Activated T-helper 1 cell treated with Interleukin-2 at 50 U/mL for 16 hours (primary cell): ENCODE measurements around the gene TBC1D2.

ENCODE experiments used
- DNase-seq: peaks from one replicate; pipeline ENCODE4 v3.0.0-alpha.2; 2020; ENCODE audit warnings: low read depth

The TBC1D2 gene

GRCh38 chr9:98236901-98237487 lies 18.5 kb downstream of the TBC1D2 start:
- DNase-seq: no peak

- DNase-seq: no peak
Measured at GRCh38 chr9:98235126-98235525, 20.3 kb downstream of the TBC1D2 start.

DNA sequence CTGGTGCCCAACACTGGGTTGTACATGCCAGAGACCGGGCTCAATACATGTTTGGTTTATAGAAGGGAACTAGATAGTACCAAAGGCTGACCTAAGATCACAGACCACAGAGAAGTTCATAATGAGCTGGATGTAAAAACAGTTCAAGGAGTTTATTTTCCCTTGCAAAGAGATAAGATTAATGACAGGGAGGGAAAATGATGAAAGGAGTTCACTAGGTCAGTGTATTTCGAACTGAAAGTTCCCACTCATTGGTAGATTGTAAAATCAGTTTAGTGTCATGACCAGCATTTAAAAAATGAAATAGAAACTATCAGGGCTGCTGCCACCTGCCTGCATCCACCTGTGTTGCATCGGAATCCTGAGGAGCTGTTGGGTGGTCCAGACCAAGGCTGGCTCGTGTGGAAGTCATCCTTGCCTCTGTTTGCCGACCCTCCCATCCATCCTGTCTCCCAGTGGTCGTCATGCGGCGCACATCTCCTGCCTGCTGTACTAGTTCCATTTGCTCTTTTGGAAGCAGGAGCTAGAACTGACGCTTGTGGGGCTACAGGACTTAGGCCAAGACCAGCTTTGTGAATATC lies 21.1 kb downstream of the TBC1D2 start:
- DNase-seq: no peak

- DNase-seq: no peak
Measured at GRCh38 chr9:98232926-98233325, 22.5 kb downstream of the TBC1D2 start.

DNA sequence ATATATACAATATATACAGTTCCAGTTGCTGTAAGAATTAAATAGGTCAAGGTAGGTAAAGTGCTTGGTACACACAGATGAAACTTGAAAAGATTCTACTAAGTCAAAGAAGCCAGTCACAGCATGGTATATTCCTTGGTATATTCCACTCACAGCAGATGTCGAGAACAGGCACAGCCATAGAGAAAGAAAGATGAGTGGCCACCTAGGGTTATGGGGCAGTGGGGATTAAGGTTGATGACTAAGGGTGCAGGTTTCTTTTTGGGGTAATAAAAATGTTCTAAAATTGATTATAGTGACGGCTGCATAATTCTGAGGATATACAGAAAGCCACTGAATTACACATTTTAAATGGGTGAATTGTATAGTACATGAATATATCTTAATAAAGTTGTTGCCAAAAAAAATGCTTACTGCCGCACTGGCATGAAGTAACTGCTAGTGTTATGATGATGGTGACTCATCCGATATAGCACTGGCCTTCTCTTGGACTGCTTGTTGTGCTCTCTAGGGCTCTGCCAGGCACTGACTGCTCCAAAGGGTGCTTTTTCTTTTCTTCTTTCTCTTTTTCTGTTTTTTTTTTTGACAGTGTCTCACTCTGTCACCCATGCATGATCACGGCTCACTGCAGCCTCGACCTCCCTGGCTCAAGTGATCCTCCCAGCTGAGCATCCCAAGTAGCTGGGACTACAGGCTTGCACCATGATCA lies 23.5 kb downstream of the TBC1D2 start:
- DNase-seq: no peak

DNA sequence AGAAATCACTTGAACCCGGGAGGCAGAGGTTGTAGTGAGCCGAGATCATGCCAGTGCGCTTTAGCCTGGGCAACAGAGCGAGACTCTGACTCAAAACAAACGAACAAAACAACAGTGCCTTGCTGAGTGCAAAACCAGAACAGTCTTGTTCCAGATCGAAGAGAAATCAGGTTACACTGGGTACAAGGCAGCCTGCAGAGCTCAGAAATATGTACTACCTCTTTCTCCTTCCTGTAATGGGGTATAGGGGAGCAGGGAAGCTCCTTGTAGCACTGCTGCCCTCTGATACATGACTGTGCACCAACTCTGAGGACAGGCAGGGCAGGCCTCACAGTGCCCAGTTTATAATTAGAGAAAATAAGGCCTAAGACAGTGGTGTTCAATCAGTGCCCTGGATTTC lies 24.7 kb downstream of the TBC1D2 start:
- no peak for DNase-seq

GRCh38 chr9:98230304-98230703 lies 25.1 kb downstream of the TBC1D2 start:
- DNase-seq: no peak

DNA sequence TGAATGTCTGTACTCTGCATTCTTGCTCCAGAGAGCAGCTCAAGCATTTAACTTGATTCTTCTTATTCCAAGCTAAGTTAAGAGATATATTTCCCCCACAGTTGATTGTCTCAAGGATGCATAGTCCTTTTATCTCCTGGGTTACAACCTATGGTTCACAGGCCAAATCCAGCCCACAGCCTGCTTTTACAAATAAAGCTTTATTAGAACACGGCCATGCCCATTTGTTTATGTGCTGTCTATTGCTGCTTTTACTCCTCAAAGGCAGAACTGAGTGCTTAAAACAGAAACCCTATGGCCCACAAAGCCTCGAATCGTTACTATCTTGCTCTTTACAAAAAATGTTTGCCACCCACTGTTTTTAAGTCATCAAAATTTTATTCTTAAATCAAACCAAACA lies 25.8 kb downstream of the TBC1D2 start:
- DNase-seq: no peak

GRCh38 chr9:98229090-98229395 lies 26.4 kb downstream of the TBC1D2 start:
- DNase-seq: no peak

DNA sequence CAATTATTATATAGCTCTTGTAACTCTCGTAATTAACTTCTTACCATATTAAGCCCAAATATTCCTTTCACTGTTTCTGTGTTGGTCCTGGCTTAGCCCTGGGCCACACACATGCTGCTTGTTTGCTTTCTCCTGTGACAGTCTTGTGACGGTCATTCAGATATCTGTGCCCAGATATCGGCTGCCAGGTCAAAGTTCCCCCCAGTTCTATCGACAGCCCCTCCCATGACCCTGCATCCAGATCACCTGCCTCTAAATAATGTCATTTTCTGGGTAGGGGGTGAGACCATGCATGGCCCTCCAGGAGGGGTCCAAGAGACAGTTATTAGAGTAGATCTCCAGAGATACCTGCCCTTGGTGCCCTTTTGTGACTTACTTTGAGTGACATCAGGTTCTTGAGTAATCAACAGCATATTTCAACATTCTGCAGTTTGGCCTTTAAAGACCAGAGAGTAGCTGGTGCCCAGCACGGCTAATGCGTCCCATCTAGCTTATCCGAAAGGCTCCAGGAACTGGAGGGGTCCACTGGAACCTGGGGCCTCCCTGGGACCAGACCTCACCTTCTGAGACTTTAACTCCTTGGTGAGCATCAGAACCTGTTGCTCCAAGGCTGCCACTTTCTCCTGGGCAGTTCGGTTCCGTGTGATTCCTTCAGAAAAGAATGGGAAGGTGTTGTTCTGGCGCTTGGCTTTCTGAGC lies 26.9 kb downstream of the TBC1D2 start:
- DNase-seq: no peak

GRCh38 chr9:98227883-98228282 lies 27.6 kb downstream of the TBC1D2 start:
- DNase-seq: no peak

GRCh38 chr9:98226957-98227356 lies 28.5 kb downstream of the TBC1D2 start:
- DNase-seq: no peak

DNA sequence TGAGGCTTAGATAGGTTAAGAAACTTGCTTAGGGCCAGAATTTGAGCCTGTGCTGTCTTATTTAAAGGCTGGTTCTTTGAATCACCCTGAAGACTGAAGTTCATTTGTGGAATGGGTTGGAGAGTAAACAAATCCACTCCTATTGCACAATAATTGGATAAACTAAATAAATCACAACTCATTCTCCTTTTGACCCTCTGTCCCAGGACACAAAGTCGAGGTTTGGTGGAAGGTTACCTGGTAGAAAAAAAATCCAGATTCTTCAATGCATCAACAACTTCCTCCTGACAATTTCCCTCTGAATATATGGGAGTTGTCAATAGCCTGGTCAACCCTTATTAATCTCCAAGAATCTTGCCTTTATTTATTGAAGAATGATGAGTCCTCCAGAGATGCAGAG lies 28.9 kb downstream of the TBC1D2 start:
- DNase-seq: no peak

DNA sequence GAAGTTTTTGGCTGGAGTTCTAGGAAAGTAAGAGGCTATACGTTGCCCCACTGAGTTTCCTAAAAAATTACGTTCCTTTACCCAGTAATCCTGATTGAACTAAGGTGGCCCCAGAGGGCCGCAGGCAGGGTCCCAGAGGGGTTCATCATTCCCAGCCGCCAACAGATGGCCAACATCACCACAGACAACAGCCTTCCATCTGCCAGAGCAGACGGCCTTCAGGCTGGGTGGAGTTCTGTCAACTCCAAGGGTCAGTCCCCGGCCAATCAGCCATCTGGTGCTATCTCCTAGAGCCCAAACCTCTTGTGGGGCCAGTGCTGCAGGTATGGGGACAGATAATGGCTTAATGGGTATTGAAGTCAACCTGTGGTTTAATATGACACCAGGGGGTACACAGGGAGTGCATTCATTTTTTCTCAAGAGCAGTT lies 30.4 kb downstream of the TBC1D2 start:
- DNase-seq: no peak

GRCh38 chr9:98222885-98223691 lies 32.4 kb downstream of the TBC1D2 start:
- DNase-seq: no peak

- DNase-seq: no peak
Measured at GRCh38 chr9:98220911-98221310, 34.5 kb downstream of the TBC1D2 start.

GRCh38 chr9:98219794-98220370 lies 35.6 kb downstream of the TBC1D2 start:
- DNase-seq: no peak

DNA sequence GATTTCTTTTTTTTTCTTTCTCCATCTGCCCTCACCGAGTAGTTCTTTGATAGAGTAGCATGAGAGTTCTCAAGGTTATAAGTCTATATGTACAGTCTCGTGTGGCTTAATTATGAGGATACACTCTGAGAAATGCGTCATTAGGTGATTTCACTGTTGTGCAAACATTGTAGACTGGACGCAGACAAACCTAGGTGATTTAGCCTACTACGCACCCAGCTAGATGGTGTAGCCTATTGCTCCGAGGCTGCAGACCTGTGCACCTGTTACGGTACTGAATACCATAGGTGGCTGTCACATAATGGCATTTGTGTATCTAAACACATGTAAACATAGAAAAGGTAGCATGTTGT lies 36.1 kb downstream of the TBC1D2 start:
- no peak for DNase-seq

DNA sequence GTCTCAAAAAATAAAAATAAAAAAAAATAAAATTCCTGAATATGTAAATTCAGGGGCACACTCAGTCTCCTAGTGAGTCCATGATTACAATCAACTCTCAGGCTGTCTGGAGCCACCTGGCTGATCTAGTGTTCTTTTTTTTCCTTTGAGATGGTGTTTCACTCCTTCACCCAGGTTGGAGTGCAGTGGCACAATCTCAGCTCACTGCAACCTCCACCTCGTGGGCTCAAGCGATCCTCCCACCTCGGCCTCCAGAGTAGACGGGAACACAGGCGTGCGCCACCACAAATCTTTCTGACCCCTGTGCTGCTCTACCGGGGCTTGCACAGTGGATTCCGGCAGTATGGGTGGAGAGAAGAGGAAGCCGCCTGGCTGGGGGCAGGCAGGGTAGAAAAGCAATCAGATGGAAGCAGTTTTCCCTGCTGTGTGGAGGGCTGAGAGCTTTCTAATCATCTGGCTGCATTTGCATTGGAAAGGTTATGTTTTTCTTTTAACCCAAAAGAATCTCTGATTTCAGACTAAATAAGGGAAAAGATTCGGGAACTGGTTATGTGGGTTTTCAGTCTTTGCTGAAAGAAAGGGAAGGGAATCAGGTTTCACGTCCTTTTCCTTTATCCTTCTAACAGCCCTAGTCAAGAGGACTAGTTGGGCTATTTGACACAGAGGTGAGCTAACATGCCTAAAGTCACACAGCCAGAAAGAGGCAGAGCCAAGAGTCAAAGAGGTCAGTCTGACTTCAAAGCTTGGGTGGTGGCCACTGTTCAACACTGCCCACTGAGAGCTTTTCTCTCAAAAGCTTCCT lies 36.7 kb downstream of the TBC1D2 start:
- DNase-seq: no peak

- no peak for DNase-seq
Measured at GRCh38 chr9:98217255-98217654, 38.2 kb downstream of the TBC1D2 start.

DNA sequence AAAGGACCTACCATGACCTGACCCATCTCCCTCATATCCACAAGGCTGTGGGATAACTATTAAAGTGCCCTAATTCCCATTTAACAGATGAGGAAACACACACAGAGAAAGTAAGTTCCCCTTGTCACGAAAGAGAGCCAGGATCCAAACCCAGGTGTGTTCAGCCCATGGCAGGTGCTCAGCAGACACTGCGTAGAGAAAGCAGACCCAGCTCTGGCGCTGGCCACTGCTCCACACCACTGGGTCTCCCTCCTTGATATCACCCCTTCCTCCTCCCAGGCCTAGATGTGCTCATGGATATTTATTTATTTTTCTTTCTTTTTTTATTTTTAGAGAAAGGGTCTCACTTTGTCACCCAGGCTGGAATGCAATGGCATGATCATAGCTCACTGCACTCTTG lies 39.1 kb downstream of the TBC1D2 start:
- DNase-seq: no peak
